Stimulated activated CD8-positive, alpha-beta memory T cell treated with anti-CD3 and anti-CD28 coated beads, Interleukin-12 subunit alpha, Interleukin-12 subunit beta, amount 100 ng/mL, for 24 hours (primary cell): Measurements from ENCODE around the gene PABPN1L.
"Not testable (repeated sequence)": the region's sequence is repeated elsewhere in the genome, so short reads cannot be mapped to it uniquely, and the experiment has no call there.

ENCODE experiments used
- DNase-seq: peaks from one replicate; pipeline ENCODE4 v3.0.0-alpha.2; 2020; ENCODE audit errors: extremely low read depth

PABPN1L gene

DNA sequence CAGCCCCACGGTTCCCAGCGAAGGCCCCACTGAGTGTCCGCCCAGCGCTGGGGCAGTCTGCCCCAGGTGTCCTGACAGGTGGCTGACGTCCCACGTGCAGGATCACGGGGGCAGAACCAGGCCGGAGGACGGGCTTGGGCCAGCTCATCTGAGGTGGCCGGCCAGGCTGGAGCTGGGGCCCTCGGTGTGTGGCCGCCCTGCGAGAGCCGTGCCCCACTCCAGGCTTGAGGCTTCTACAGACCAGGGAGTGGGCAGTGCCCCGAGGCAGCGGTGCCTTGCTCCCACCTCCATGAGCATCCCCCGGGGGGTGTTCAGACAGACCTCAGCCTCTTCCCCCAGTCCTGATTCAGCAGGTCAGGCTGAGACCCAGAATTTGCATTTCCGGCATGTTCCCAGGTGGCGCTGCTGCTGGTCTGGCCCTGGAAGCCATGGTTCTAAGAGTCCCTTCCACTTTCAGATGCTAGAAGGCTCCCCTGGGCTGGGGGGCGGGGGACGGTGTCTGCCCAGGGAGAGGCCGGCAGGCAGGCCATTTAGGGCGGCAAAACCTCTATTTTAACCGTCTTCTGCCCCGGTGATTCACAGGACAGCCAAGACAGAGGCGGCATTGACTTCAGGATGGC lies 35.4 kb upstream of the PABPN1L start:
- DNase-seq = no peak

DNA sequence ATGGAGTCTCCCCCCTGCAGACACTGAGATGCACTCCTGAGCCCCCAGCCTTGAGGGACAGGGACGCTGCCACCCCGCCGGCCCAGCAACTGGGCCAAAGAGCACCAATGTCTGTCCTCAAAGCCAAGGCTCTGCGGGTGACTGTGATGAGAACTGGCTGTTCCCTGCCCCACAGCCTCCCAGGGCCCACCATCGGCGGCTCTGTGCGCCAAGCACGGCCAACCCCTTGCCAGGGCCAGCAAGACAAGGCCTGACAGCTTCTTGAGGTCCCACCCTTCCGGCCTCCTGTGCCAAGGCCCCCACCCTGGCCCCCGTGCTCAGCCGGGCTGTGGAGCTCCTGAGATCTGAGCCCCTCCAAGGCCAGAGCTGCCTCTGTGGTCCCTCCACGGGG lies 34.2 kb upstream of the PABPN1L start:
- no peak for DNase-seq

DNA sequence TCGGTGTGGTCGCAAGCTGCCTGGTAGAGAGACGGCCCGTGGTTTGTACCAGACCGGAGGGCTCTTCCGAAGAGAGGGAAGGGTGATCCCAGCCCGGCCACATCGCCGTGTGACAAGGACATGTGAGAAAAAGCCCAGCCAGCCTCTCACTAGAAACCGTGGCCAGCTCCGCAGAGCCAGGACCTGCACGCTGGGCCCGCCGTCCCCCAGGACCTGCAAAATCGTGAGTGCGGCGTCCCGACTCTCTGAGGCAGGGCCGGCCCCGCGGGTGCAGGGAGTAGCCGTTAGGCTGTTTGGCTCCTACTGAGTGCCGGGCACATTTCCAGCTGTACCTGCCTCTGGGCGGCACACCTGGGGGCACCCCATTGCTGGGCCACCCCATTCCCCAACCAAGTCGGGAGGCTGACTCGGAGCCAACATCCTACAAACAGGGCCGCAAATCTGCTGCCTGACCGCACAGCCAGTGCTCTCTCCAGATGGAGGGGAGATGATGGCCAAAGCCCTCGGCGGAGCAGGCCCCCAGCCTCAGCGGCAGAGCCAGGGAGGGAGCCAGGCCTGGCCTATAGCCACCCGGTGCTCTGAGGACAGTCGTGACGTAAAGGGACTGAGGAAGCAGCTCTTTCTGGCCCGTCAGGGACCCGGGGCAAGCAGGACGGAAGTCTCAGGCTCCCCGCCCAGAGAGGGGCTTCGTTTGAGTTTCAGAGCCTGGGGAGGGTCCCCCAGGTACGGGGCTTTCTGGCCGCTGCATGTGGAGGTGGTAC lies 33.6 kb upstream of the PABPN1L start:
- no peak for DNase-seq

DNA sequence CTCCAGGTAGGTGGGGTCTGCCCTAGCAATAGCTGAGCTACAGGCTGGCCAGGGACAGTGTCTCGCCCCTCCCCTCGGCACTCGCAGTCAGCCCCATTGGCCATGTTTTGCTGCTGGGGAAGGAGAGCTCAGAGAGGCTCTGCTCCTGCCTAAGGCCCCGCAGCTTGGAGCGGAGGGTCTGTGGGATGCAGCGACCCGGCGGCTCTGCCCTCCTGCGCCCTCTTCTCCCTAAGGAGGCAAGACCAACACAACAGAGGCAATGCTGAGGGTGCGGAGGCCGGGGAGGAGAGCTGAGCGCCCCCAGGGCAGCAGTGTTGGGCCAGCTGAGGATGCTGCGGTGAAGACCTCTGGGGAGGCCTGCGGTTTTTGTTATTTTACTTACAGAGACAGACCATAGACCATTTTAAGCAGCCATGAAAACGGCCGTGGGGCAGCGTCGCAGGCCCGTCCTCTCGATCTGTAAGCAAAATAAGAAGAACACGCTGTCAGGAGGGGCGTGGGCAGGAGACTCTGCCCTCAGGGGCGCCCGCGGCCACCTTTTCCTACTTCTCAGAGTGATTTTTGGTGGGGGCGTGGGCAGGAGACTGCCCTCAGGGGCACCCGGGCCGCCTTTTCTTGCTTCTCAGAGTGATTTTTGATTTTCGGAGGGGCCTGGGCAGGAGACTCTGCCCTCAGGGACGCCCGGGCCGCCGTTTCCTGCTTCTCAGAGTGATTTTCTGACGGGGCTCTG lies 31.4 kb upstream of the PABPN1L start:
- no peak for DNase-seq

DNA sequence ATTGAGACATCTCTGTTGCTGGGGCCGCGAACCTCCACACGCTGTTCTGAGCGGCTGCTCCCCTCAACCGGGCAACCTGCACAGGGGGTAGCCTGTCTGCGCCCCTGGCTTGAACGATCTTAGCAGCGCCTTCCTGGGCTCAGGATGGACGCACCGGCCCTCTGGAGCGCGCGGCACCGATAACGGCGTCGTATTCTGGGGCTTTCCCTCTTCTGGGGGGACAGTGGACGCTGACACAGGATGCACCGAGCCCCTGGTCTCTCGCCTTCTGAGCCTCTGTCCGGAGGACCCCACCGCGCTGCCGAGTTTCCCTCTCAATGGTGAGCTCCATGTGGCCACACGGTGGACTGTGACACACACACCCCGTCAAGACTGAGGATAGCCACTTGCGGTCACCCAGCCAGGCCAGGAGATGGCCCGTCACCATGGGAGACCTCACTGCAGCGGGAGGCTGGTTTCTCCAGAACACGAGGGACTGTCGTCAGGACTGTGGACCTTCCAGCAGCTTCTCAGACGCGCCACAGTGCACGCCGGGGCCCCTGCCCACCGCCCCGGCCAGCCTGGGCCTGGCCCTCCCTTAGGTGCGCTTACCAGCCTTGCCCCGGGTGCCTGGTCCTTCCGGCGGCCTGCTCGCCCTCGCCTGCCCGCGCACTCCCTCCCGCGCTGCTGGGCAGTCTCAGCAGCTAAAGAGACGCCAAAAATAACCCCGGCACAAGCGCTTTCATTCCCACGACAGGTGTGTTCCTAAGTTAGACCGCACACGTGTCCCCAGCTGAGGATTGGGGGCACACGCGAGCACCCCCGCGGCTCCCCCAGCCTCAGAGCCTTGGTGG lies 30.0 kb upstream of the PABPN1L start:
- no peak for DNase-seq

DNA sequence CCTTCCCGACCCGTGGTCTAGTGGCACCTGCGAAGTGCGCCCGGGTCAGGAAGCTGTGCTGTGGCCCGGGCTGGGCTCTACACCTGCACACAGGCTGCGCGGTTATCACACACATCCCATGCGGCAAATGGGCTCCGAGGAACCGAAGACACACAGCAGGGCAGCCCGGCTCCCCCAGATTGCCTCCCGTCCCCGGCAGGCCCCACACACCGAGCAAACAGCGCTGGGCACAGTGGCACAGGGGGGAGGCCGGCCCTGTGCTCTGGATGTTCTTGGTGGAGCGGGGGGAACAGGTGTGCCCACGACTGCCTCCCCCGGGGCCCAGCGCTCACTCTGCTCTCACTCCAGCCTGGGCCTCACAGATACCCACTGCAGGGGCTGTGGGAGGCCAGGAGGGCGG lies 28.9 kb upstream of the PABPN1L start:
- no peak for DNase-seq

DNA sequence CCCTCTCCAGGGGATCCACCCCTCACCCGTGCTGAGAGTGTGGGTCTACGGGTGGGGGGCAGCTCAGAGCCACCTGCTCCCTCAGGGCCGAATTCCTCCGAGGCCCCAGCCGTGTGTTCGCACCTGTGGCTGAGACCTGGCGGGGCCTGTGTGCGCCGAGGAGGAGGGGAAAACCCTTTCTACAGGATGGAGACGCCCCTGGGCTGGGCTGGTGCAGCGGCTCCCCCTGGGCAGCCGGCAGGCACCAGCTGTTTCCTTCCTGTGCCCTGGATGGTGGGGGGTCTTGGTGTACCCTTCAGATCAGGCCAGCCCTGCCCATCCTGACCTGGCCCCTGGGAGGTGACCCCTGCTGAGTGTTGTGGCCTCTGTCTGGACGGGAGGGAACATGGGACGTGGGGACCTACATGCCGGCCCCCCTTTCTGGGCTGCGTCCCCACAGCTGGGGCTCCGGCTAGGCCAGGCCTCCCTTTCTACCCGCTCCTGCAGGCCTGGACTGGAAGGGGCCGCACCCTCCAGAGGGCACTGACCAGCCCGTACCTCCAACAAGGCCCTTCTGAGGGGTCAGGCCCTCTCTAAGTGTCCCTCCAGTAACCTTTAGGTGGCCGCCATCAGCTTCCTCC lies 28.3 kb upstream of the PABPN1L start:
- no peak for DNase-seq

DNA sequence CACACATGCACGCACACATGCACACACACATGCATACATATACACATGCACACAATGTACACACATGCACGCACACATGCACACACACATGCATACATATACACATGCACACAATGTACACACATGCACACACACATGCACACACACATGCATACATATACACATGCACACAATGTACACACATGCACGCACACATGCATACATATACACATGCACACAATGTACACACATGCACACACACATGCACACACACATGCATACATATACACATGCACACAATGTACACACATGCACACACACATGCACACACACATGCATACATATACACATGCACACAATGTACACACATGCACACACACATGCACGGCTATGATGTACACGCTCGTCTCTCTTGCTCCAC lies 27.8 kb upstream of the PABPN1L start:
- not testable (repeated sequence) for DNase-seq

DNA sequence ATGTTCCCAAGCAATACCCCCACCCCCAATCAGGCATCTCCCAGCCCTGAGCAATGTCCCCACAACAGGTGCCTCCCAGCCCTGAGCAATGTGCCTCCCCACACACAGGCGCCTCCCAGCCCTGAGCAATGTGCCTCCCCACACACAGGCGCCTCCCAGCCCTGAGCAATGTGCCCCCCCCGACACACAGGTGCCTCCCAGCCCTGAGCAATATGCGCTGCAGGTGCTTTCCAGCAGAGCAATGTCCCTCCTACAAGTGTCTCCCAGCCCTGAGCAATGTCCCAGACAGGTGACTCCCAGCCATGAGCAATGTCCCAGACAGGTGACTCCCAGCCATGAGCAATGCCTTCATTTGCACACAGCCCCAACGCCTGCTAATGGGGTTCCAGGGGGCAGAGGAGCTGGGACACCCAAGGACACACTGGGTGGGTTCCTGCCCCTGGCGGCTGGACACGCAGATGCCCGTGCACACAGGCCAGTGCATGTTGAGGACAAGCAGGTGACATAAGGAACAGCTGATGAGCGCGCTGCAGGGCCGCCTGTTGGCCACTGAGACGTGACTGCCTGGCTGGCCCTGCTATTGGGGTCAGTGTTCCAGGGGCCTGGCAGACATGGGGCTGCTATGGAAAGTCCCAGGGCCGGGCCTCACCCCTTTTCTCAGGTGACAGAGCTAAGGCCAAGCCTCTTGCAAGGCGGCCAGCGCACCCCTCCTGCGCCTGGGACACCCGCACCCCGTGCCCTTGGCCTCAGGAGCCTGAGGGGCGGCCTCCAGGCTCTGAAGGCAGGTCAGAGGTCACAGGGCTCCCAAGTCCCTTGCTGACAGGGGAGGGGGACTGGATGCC lies 26.9 kb upstream of the PABPN1L start:
- DNase-seq = no peak

DNA sequence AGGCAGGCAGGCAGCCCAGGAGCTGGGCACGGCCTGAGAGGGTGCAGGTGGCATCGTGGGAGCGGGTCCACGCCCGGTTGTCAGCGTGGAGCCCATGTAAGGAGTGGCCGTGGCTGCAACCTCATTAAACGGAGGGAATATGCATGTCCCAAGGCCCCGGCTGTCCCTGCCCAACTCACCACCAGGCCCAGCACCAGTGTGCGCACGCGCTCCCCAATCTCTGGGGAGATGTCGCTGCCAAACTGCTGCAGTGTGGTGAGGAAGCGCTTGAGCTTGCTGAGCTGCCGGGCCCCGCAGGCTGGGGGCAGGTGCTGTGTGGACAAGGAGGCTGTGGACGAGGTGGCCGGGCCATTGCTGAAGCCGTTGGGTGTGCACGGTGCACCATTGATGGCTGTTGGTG lies 25.6 kb upstream of the PABPN1L start:
- DNase-seq = no peak

DNA sequence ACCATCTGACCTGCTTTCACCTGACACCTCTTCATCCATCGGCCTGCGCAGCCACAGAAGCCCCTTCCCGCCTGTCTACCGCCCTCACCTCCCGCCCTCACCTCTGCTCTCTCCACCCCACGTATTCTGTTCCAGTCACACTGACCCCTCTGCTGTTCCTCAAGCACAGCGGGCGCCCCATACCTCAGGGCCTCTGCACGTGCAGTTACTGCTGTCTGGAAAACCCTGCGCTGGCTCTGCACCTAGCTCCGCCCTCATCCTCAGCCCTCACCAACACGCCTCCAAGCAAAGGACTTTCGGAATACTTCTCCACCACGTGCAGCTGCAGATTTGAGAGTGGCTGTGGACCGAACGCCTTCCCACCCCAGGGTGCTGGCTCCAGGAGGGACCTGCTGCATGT lies 24.6 kb upstream of the PABPN1L start:
- DNase-seq = no peak

DNA sequence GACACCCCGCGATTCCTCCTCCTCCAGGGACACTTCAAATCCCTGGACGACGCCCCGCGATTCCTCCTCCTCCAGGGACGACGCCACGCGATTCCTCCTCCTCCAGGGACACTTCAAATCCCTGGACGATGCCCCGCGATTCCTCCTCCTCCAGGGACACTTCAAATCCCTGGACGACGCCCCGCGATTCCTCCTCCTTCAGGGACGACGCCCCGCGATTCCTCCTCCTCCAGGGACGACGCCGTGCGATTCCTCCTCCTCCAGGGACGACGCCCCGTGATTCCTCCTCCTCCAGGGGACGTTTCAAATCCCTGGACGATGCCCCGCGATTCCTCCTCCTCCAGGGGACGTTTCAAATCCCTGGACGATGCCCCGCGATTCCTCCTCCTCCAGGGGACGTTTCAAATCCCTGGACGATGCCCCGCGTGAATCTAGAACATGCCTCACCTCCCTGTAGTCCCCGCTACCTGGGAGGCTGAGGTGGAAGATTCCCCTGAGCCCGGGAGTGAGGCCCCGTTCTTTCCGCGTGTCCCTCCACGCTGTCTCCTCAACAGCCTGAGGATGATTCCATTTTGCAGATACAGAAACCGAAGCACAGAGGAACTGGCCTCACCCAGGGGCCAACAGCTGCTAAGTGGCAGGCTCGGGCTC lies 23.4 kb upstream of the PABPN1L start:
- DNase-seq = not testable (repeated sequence)

DNA sequence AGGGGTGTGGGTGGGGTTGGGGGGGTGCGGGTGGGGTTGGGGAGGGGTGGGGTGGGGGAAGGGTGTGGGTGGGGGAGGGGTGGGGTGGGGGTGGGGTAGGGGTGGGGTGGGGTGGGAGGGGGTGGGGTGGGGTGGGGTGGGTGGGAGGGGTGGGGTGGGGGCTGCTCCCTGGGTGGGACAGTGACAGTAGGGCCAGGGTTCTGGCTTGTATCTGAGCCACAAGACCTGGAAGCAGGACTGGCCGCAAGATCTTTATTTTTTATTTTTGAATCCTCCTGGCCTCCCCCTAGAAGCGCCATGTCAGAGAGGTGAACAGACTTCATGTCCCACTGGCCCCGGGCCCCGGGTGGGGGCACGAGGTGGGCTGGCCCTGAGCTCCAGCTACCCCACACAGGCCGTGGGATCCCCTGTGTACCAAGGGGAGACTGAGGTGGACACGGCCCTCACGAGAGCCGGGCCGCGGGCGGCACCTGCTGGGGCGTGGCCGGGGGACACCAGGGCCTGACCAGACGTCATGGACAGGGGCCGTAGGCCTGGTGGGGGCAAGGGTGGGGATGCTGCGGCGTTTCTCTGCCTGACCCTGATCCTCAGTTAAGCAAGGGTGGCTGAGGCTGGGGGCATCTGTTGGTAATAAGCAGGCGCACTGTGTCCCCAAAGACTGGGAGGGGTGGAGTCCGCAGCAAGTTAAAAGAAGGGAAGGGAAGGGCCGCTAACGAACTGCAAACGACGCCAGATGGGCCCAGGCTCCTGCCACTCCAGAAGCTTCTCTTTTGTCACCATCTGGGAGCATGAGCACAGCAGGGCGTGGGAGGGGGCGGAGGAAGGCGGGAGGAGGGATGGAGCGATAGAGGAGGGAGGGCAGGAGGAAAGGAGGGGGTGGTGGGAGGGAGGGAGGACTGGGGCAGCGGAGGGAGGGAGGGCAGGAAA lies 22.3 kb upstream of the PABPN1L start:
- no peak for DNase-seq

DNA sequence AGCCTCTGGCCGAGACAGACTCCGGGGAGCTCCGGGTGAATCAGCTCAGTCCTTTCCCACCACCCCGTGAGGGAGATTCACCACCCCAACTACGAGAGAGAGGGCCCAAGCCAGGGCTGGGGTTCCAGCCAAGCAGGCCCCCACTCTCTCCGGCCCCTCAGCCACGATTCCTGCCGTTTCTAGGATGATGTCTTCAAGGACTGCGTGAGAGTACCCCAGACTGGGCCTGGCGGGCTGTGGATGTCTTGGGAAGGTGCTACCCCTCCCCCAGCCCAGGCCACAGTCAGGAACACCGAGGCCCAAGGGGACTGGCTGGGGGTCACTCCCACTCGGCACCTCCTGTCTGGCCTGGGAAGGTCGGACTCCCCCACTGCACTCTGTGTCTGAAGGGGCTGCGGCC lies 21.6 kb upstream of the PABPN1L start:
- no peak for DNase-seq

DNA sequence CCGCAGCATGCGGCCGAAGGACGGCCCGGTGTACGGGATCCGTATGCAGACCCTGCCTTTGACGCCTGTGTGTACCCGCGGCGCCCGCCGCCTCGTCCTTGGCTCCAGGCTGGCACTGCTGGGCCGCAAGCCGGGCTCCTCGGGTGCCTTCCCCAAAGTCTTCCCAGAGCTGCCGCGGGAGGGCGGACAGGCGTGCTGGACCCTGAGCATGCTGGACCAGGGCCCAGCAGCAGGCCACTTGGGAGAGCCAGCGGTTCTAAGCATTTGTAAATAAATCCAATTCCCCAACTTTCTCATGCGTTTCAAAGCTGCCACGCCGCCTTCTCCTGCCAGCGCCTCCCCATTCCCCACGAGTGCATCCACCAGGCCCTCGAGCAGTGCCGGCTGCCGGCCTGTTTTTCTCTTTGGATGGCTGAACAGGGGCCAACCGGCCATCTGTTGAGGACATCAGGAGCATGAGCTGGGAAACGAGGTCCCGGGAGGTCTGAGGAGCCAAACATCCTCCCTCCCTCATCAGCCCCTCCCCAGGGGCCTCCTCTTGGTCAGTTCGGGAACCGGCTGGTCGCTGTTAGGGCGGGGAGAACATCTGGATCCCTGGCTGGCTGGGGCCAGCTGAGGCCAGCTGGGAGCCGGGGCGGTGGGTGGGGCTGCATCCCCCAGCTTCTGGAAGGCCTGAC lies 20.5 kb upstream of the PABPN1L start:
- no peak for DNase-seq

DNA sequence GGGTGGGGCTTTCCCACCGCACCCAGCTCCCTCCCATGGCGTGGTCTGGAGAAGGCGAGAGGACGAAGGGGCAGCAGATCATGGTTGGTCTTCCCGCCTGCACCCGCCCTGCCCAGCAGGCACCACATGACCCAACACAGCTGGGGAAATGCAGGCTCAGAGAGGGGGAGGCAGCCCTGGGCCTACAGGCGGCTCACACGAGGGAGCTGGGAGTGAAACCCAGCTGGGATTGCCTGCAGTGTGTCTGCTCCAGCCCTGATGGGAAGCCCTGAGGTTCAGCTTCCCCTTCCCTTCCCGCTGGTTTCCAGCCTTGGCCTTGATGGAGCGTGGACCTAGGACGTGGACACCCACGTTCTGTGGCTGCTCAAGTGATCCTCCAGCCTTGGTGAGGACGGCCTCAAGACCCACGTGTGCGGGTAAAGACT lies 20.0 kb upstream of the PABPN1L start:
- no peak for DNase-seq

DNA sequence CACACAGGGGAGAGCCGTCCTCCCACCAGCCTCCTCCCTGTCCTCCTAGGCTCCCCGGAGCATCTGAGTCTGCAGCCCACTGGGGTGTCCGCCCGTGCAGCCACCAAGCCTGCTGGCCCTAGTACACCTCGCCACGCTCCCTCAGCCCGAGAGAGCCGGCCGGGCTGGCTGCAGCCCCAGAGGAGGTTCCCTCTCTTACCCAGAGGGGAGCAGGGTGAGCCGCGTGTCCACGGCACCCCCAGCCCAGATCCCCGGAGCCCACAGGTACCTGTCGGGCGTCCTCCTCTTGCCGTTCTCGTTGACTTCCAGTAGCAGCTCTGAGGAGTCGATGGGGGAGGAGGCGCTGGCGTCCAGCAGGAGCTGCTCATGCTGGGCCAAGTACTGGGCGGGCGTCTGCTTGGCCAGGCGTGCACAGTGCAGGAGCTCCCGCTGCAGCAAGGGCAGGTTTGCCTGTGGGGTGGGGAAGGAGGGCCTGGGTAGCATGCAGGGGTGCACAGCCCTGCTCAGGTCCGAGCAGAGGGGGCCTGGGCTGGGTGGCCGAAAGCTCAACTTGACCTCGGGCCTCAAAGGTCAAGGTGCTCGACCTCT lies 19.3 kb upstream of the PABPN1L start:
- no peak for DNase-seq
